Fibroblast of the aortic adventitia (primary cell): Measurements from ENCODE around the gene HSD11B2. TPM values are rescaled to one million over a fixed set of nuclear protein-coding genes. Genes with fewer than 3 reads are reported as not detected.

Experiments
- DNase-seq: peaks from one replicate; pipeline ENCODE4 v3.0.0-alpha.2; 2010; ENCODE audit warnings: low read depth
- H3K4me3 ChIP-seq: 2 replicates; pipeline ENCODE4 v1.5.1; 2011; ENCODE audit warnings: low read depth, mild to moderate bottlenecking, control low read depth, low read length, moderate library complexity
- CTCF ChIP-seq: IDR thresholded peaks from 2 replicates; pipeline ENCODE4 v1.5.1; 2011; ENCODE audit warnings: mild to moderate bottlenecking, low read length, control low read depth, inconsistent platforms; ENCODE audit not compliant: insufficient read depth
- total RNA-seq: library from RNA; depleted of rRNA; stranded (reverse); fragments of >200 nt; gene quantifications from 2 replicates; pipeline ENCODE4 v1.2.3, GENCODE V29; 2012; ENCODE audit warnings: low replicate concordance

HSD11B2 gene
- total RNA-seq, 1 donor, result not detected

- no peak overlapping the region for H3K4me3 ChIP-seq
- TF ChIP-seq CTCF, result no peak
- DNase-seq, result no peak
These were observed 11.4 kb upstream of the HSD11B2 start for GRCh38 chr16:67419502-67419901.

GRCh38 chr16:67419931-67420330 is 11.0 kb upstream of the HSD11B2 start:
- no peak overlapping the region for H3K4me3 ChIP-seq
- no peak for DNase-seq
- no peak for TF ChIP-seq CTCF

GRCh38 chr16:67421030-67421429 is 9.9 kb upstream of the HSD11B2 start:
- DNase-seq, result no peak

GRCh38 chr16:67423015-67423414 is 7.9 kb upstream of the HSD11B2 start:
- DNase-seq, result no peak
- no peak overlapping the region for H3K4me3 ChIP-seq
- TF ChIP-seq CTCF, result no peak

More at GRCh38 chr16:67421030-67421429, 9.9 kb upstream of the HSD11B2 start:
- TF ChIP-seq CTCF, result no peak
- no peak overlapping the region for H3K4me3 ChIP-seq

GRCh38 chr16:67423611-67424260 is 7.2 kb upstream of the HSD11B2 start:
- no peak overlapping the region for H3K4me3 ChIP-seq
- DNase-seq, result no peak
- TF ChIP-seq CTCF, result no peak

- DNase-seq, result no peak
These were observed 6.7 kb upstream of the HSD11B2 start for GRCh38 chr16:67424261-67424615.

More at GRCh38 chr16:67424261-67424615, 6.7 kb upstream of the HSD11B2 start:
- no peak for TF ChIP-seq CTCF
- no peak overlapping the region for H3K4me3 ChIP-seq
